Stimulated activated CD4-positive, alpha-beta T cell treated with anti-CD3 and anti-CD28 coated beads, Interleukin-15, amount 100 ng/mL, for 48 hours (primary cell): Measurements from ENCODE around the gene KCNJ2.
A peak's percentile ranks its signal among the peaks of the same experiment; 100 is the strongest.

Source experiments
- DNase-seq, 2 donors: peaks; one replicate each; pipeline ENCODE4 v3.0.0-alpha.2; 2020; ENCODE audit warnings: low read depth in 2 of 2

KCNJ2 gene

DNA sequence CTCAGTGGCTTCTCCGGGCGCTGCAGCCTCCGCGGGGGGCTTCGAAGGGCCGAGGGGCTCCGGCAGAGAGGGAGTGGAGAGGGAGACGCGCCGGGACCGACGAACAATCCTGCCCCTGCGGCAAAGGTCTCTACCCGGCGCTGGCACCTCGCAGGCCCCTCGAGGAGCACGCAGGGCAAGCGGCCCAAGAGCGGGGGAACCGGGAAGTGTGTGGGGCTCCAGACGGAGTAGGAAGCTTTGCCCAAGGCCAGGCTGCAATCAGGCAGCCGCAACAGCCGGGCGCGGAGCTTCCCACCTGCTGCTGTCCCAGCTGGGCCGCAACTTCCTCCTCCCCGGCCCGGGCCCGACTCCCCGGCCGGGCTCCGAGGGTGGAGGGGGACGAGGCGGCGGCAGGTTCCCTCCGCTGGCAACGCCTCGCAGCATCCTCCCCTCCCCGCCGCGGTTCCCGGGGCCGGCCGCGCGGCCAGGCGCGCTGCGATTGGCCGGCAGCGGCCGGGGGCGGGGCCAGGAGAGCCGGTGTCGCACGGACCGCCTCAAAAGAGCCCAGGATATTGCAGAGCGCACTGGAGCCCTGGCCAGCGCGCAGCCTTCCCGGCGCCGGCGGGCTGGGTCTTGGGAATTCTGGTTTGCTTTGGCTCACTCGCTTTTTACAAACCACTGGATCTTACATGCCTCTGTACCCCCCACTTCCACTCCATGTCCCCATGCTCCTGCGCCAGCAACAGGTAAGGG lies at the start of gene KCNJ2:
KCNJ2 (plus strand) TSS at position 556 of the 732 bp plus-strand sequence. CDS start 5,508 bp downstream, outside the sequence.
- DNase-seq: peak; percentile 20 to 40

DNA sequence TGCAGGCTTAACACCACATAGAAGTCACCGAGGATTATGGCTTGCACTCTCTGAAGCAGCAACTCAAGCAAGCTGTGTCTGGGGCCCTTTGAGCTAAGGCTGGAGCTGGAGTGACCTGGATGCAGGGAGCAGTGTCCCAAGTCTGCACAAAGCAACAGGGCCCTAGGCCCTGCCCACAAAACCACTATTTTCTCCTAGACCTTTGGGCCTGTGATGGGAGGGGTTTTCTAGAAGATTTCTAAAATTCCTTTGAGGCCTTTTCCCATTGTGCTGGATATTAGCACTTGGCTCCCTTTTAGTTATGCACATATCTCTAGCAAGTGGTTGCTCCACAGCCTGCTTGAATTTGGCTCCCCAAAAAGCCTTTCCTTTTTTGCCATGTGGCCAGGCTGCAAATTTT lies 49.8 kb upstream of the KCNJ2 start:
- DNase-seq: no peak

DNA sequence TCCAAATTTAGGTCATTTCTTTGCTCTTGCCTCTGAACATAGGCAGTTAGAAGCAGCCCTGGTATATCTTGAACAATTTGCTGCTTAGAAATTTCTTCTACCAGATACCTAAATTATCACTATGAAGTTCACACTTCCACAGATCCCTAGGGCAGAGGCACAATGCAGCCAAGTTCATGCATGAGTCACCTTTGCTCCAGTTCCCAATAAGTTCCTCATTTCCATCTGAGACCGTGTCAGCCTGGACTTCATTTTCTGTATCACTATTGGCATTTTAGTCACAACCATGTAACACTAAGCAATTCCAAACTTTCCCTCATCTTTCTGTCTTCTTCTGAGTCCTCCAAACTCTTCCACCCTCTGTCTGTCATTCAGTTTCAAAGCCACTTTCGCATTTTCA lies 49.3 kb upstream of the KCNJ2 start:
- no peak for DNase-seq

DNA sequence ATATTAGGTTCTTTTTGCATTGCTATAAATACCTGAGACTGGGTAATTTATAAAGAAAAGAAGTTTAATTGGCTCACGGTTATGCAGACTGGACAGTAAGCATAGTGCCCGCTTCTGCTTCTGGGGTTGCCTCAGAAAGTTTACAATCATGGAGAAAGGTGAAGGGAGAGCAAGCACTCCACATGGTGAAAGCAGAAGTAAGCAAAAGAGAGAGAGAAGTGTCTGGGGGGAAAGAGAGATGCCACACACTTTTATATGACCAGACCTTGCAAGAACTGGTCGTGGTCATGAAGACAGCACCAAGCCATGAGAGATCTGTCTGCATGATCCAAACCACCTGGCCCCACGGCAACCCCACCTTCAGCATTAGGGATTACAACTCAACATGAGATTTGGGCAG lies 48.9 kb upstream of the KCNJ2 start:
- DNase-seq: no peak

DNA sequence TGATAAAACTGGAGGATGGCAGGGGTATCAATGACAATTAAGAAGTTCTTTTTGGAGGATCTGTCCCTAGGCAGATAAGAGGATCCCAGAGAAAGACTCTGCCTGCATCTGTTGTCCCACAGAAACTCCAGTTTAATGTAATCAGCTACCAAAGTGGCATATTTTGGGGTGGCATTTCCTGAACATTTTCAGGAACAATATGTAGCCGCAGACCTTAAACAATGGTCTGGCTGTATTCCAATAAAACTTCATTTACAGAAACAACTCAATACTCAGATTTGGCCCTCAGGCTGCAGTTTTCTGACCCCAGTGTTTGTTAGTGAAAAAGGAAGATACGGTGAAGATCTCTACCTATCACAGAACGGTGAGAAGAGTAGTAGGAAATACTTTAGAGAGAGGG lies 48.2 kb upstream of the KCNJ2 start:
- no peak for DNase-seq

DNA sequence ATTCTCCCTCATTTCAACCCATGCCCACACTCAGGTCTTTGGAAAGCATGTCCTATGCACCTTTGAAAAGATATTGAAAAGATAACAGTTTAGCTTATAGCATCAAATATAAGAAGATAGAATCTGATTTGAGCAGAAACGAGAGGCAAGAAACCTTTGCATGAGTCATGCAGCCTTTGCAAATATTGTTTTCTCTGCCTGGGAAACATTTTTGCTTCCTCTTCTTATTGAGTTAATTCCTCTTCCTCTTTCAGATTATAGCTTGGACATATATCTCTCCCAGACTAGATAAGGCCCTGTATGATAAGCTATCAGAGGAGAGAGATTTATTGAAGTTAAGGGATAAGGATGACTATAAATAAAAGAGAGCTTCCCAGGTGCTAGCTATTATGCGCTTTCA lies 46.1 kb upstream of the KCNJ2 start:
- no peak for DNase-seq

DNA sequence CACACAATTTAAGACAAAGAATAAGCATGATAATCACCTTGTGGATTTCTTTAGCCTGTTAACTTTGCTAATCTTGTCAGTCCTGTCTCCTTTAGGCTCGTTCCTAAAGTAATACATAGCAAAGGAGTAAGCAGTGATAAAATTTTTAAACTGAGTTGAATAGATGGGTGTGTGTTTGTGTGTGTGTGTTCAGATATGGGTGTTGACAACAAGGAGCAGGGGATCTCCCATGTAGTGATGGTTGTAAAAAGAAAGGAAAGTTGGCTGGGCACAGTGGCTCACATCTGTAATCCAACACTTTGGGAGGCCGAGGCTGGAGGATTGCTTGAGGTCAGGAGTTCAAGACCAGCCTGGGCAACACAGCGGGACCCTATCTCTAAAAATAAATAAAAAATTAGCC lies 44.6 kb upstream of the KCNJ2 start:
- DNase-seq: no peak

DNA sequence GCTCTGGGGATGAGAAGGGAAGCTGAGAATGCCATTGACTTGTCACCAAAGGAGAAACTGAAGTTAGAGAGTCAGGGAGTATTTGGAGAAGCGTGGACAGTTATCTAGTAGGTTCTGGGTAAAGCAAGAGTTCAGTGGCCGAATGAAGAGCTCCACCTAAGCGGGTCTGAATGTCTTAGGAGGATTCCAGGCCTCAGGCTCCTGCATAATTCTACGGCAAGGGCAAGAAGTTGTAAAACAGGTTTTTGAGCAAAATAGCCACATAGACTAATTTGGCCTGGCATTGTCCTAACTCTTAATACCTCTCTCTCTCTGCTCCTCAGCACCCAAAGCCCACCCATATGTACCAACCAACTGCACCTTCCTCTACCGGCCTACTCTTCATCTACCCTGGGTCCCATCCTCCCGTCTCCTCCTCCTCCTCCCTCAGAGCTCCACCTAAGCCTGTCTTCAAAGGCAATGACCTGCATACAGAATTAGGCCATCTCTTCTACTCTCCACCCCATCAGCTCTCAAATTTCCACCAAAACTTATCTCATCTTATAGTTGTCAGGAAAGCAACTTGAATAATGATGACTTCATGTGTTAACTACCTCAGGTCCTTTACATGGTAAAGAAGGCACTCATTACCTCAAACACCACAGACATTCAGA lies 42.0 kb upstream of the KCNJ2 start:
- DNase-seq: no peak

DNA sequence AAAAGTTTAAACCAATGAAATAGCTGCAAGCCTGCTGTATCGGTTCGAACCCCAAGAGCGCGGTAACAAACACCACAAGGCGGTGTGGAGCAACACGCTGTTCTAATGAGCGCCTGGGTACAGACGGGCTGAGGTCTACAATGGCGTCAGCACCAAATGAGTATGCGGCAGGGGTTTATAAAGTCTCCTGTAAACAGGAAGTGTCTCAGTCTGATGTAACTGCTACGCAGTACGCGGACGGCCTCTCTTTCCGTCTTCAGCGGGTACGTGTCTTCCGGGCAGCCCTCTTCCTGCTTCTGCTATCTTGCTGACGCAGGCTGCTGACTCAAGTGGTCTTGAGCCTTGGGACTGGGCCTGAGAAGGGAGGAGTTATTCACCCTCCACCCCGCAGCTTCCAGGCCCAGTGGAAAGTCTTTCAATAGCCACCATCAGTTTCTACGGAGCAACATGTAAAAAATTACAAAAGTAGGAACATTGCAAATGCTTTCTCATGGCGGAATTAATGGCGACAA lies 40.5 kb upstream of the KCNJ2 start:
- no peak for DNase-seq

DNA sequence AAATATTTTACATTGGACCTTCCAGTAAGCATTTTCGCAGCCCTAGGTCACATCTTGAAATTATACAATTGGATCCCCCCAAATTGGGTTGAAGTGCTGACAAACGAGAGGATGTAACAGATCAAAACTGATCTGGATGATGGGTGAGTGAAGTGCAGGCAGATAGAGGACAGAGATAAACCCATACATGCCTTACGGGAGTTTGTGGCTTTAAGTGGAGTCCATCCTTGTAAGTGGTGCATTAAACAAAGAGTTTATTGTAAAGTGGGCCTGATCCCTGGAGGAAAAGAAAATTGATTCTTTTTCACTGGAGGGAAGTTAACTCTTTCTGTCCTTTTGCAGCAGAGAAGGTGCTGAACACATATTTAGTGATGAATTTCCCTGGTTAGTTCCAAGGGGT lies 39.0 kb upstream of the KCNJ2 start:
- no peak for DNase-seq

DNA sequence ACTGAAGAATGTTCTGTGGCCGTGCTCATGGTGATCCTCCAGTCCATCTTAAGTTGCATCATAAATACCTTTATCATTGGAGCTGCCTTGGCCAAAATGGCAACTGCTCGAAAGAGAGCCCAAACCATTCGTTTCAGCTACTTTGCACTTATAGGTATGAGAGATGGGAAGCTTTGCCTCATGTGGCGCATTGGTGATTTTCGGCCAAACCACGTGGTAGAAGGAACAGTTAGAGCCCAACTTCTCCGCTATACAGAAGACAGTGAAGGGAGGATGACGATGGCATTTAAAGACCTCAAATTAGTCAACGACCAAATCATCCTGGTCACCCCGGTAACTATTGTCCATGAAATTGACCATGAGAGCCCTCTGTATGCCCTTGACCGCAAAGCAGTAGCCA lies 36.8 kb upstream of the KCNJ2 start:
- no peak for DNase-seq

DNA sequence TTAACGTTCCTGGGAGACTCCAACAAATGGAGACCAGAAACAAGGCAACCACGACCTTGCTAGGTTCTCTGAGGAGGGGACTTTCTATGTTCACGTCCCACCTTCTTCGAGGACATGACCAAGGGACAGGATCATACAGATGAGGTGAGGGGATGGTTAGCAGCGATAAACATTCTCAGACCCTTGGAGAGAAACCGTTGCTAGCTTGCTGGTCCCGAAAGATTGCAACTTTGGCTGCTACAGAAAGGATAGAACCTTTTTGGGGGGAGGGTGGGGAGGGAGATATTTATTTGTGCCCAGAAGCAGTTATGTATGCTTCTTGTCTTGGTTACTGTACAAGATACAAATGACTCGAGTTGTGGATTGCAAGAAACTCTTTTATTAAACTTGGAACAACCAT lies 35.3 kb upstream of the KCNJ2 start:
- no peak for DNase-seq

DNA sequence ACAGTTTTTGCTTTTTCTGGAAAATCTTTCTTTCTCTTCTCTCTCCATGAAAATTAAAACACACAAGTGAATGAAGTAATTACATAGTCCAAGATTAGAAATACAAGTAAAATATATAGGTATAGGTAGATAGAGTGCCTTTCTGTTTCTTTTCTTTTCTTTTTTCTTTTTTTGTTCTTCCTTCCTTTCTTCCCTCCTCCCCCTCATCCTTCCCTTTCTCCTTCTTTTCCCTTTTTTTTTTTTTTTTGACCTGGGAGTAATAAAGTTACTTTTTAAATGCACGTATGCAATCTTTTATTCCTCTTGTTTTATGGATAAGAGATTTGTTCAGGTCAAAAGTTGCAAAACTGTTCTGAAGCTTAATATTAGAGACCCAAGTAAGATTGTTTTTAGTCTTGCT lies 34.6 kb upstream of the KCNJ2 start:
- no peak for DNase-seq

DNA sequence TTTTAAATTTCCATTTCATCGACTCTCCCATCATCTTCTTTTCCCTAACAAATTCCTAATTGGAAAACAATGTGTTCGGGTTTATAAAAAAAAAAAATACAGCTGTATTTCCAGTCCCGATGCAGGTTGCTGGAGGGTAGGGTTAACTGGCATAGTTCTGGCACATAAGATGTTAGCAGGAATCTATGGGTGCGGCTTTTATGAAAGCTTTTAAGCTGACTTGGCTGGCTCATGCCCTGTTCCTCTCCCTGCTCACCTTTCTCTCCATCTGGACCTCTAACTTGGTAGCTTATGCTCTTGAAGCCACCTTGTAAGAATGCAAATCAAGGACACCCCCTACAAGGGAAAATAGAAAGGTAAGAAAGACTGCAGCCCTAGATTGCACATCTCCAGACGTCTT lies 33.2 kb upstream of the KCNJ2 start:
- no peak for DNase-seq

DNA sequence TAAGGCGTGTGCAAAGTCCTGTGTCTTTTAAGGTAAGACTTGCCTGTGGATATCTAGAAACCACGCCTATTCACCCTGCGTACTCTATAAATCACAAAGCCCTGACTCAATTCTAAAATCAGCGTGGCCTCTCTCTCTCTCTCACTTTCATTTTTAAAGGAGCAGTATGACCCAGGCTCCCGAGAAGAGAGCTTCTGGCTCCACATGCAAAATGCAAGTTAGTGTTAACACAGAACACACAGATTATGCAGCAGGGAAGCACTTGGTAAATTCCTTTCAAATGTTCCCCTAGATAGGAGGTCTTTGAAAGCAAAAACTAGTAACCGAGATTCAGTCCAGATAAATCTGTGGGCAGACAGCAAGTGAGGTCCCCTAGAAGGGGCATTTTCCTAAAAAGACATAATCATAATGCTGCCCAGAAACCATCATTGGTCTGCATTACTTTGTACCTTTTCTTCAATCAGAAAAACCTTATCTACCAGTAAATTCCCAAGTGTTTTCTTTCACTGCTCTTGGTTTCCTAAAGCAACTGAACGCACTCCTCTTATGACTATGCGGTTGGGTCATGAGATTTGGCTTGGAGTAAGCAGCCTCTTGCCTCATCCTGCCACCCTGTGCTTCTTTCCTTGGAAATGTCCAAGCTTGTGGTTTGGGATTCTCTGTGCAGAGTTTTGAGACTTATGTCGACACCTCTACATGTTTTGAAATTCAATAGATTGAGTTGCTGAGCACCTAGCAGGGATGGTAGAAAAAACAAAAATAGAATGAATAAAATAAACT lies 31.7 kb upstream of the KCNJ2 start:
- peak; percentile 8 to 27 for DNase-seq

DNA sequence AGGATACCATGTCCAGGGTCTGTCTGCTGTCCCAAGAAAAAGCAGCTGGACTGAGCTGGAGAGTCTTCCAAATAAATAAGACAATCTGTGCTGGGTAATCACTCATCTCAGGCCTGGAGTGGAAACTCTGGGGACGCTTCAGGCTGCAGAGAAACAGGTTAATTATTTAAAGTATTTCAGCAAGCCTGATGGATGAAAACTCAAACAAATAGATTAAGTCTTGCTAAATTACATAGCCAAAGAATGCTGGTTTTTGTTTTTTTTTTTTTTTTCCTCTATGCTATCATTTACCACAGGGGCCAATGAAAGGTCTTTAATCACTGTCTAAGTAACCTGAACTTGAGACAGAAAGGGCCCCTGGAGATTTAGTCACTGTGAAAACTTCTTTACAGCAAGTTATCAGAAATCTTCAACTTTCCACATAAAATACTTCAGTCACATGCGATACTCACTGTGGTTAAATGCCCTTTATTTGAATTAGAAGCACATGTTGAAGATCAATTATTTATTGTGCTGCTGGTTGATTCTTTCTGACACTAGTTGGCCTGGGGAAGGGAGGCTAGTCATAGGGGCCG lies 31.0 kb upstream of the KCNJ2 start:
- DNase-seq: no peak

DNA sequence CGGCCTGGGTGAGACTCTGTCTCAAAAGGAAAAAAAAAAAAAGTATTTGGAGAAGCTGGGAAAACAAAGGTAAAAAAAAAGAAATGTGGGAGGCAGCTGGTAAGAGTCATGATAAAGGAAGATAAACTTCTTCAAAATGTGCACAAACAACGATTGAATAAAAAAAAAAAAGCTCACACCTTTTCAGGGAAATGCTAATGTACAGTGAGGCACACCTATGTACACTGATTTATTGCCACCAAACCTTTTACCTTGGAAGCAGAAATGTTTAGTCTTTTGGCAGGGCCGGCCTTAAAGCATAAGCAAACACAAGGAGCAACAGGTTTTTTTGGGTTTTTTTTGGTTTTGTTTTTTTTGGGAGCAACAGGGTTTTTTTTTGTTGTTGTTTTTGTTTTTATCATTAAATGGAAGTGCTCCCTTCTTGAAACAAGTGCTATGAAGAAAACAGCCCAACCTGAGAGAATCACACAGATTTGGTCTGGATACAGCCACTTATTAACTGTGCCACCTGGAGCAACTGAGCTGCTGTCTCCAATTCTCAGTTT lies 29.8 kb upstream of the KCNJ2 start:
- no peak for DNase-seq

DNA sequence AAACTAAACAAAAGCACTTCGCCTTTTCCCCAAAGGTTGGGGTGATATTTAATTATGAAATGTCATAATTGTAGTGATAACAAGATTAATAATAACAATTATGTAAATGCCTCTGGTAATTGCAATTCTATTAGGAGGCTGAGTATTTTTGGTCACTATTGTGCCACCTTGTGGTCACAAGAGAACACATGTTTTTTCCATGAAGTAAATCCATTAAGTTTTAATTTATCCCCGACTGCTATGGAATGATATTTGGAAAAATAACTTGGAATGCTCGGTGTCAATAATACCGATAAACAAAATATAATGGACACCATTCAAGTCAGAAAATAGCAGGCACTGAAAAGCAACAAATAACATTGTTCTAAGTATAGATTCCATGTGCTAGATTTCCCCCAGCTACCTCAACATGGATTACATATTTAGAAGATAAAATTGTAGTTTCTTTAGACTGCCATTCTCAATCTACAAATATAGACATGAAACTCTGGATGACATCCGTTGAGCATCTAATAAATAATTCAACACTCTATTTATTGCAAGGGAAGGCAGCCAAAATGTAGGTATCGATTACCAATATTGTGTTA lies 25.0 kb upstream of the KCNJ2 start:
- DNase-seq: no peak

DNA sequence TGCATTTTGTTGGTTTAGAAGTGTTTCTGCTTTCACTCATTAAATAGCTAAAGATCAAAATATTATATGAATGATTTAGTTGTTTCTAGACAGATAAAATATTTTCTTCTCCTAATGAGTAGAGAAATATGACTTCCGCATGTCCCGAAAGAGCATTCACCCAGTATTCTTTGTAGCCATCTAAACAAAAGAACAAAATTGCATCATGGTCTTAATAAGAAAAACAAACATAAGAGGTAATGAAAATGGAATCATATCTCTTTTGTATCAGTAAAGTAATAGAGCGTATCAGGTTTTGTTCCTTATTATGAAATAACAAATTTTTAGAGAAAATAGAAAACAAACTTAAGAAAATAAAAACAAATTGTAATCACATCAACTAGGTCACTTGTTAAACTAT lies 16.1 kb upstream of the KCNJ2 start:
- no peak for DNase-seq

DNA sequence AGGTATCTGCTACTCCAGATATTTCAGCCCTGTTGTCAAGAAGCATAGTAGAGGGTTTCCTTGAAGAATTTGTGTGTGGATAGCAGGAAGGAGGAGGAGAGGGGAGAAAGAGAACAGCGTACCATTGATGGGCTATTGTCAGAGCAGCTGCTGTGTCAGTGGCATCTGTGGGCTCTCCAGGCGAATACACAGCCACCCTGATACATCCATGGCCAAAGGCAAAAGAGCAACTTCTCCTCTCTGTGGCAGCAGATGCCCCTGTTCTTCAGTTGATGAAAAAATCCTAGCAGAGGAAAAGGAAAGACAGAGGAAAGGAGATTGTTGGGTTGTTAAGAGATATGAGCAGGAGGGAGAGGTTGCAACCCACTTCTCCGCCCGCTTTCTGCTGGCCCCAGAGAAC lies 12.2 kb upstream of the KCNJ2 start:
- DNase-seq: no peak

DNA sequence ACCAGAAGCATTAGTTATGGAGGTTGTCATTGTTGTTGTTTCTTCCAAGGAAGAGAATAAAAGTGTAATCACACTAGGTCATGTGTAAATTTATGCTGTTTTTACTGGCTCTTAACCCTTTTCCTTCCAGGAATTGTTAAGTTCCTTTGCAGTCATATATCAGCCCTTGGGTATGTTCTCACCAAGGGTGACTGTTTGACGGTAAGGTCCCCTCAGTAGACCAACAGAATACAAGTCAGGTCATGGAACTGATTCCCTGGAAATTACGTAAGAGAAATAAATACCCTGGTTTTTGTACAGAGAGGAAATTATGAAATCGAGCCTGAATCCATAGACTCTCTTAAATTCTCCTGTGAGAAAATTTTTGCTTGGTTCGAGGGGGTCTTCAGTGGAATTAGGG lies 11.2 kb upstream of the KCNJ2 start:
- no peak for DNase-seq

DNA sequence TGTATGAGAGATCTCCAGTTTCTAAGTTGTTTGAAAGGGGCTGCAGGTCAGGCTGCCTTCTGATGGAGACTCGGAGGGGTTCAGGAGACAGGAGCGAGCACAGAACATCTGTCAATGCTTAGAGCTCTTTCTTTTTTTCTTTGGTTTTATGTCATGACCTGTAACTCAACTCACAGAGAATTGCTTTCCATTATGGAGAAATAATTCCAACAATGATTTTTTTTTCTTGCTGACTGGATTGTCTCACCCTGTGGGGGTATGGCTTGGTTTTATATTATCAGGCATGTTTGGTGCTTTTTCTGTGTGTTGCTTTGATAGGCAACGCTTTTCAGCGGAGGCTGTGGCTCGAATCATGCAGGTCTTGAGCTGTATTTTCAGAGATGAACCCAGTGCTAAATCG lies 10.7 kb upstream of the KCNJ2 start:
- no peak for DNase-seq
